OCI-LY1 (cell line): Measurements from ENCODE around the gene UQCR11.

Experiments
- H2AFZ ChIP-seq: fragments of 200-600 bp; sonication (generic), shearing (Covaris generic); 2 replicates; pipeline ENCODE4 v1.6.0; 2014; ENCODE audit warnings: antibody characterized with exemption, mild to moderate bottlenecking, low read length
- H3F3A ChIP-seq: fragments of 200-600 bp; sonication (generic), shearing (Covaris generic); 2 replicates; pipeline ENCODE4 v1.6.0; 2014; ENCODE audit warnings: mild to moderate bottlenecking, antibody characterized with exemption, low read length, moderate library complexity; ENCODE audit not compliant: insufficient read depth
- H3K27ac ChIP-seq: fragments of 200-600 bp; sonication (generic); 2 replicates; pipeline ENCODE4 v1.5.1; 2014; ENCODE audit warnings: low read length, mixed run types, mild to moderate bottlenecking, low read depth; ENCODE audit not compliant: poor library complexity, severe bottlenecking
- H3K27me3 ChIP-seq: fragments of 200-600 bp; sonication (generic); 2 replicates; pipeline ENCODE4 v1.6.0; 2014; ENCODE audit warnings: antibody characterized with exemption, mild to moderate bottlenecking, low read length, moderate library complexity; ENCODE audit not compliant: insufficient read depth
- H3K36me3 ChIP-seq: fragments of 200-600 bp; sonication (generic); 2 replicates; pipeline ENCODE4 v1.6.1; 2014; ENCODE audit warnings: mild to moderate bottlenecking, antibody characterized with exemption, low read length, moderate library complexity, mixed read lengths; ENCODE audit not compliant: insufficient read depth
- H3K4me1 ChIP-seq: fragments of 200-600 bp; sonication (generic); 2 replicates; pipeline ENCODE4 v1.5.1; 2014; ENCODE audit warnings: mild to moderate bottlenecking, low read length, moderate library complexity; ENCODE audit not compliant: insufficient read depth, severe bottlenecking
- H3K4me2 ChIP-seq: fragments of 200-600 bp; sonication (generic), shearing (Covaris generic); 2 replicates; pipeline ENCODE4 v1.6.1; 2014; ENCODE audit warnings: low read length
- H3K4me3 ChIP-seq: fragments of 200-600 bp; sonication (generic); 2 replicates; pipeline ENCODE4 v1.5.1; 2014; ENCODE audit warnings: low read length, low read depth, mild to moderate bottlenecking, mixed read lengths; ENCODE audit not compliant: poor library complexity, severe bottlenecking
- H3K79me2 ChIP-seq: fragments of 200-600 bp; shearing (Covaris generic); 2 replicates; pipeline ENCODE4 v1.6.1; 2016; ENCODE audit warnings: mixed run types, low read length, mixed read lengths; ENCODE audit not compliant: insufficient read depth
- H3K9ac ChIP-seq: fragments of 200-600 bp; sonication (generic), shearing (Covaris generic); 2 replicates; pipeline ENCODE4 v1.6.1; 2014; ENCODE audit warnings: mild to moderate bottlenecking, low read length, mixed read lengths
- H3K9me2 ChIP-seq: fragments of 200-600 bp; sonication (generic), shearing (Covaris generic); 2 replicates; pipeline ENCODE4 v1.6.1; 2014; ENCODE audit warnings: low read depth, mild to moderate bottlenecking, low read length, mixed read lengths
- H3K9me3 ChIP-seq: fragments of 200-600 bp; shearing (Covaris generic); 2 replicates; pipeline ENCODE4 v1.6.1; 2014; ENCODE audit warnings: low read length, mixed read lengths
- H4K20me1 ChIP-seq: fragments of 200-600 bp; sonication (generic), shearing (Covaris generic); 2 replicates; pipeline ENCODE4 v1.6.0; 2016; ENCODE audit warnings: mild to moderate bottlenecking, low read length; ENCODE audit not compliant: insufficient read depth
- EZH2 ChIP-seq: fragments of 200-600 bp; sonication (generic), shearing (Covaris generic); IDR thresholded peaks from 2 replicates; pipeline ENCODE4 v1.8.0; 2017; ENCODE audit warnings: borderline replicate concordance, mixed run types, mild to moderate bottlenecking, antibody characterized with exemption, low read length, moderate library complexity, mixed read lengths
- TF ChIP-seq, protein P1 (sequence below): fragments of 200-600 bp; sonication (generic), shearing (Covaris generic); IDR thresholded peaks from 2 replicates; pipeline ENCODE4 v1.5.1; 2017; ENCODE audit warnings: mild to moderate bottlenecking, antibody characterized with exemption, low read length, moderate library complexity, mixed read lengths

UQCR11 gene

DNA sequence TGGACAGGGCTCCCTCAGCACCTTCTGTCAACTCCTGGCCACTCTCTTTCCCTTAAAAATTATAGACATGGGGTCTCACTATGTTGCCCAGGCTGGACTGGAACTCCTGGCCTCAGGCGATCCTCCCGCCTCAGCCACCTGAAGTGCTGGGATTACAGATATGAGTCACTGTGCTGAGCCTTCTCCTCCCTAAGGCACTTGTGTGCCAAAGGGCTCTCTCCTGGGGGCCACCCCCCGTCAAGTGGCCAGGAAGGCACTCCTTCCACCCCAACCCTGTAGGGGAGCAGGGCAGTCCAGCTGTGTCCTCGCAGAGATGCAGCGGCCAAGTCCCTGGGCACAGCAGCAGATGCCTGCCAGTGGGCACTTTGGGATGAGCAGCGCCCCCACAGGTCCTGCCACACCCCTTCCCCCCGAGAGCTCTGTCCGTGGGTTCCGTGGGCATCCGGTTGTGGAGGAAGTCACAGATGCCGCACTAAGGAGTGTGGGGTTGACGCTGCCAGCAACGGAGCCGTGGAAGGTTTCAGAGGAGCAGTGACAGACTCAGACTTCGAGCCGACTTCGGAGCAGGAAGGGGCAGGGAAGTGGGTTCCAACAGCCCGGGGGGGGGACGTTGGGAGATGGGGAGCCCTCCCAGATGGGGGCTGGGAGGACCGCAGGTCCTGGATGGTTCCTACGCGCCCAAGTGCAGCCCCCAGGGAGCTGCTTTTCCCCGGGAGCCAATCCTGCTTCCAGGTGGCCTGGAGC is 3.3 kb upstream of the UQCR11 start:
- H3K4me3 ChIP-seq = no peak overlapping the region
- H3K36me3 ChIP-seq = peaks cover 49% of the 10 kb centered on the region
- peaks cover 15% of the 10 kb centered on the region for H3K79me2 ChIP-seq
- H3K27me3 ChIP-seq = no peaks in the 10 kb centered on the region
- peaks cover 45% of the 10 kb centered on the region for H3K4me1 ChIP-seq
- H4K20me1 ChIP-seq = no peaks in the 10 kb centered on the region
- no peaks in the 10 kb centered on the region for H3K9me2 ChIP-seq
- H2AFZ ChIP-seq = no peak overlapping the region
- TF ChIP-seq, protein P1, sequence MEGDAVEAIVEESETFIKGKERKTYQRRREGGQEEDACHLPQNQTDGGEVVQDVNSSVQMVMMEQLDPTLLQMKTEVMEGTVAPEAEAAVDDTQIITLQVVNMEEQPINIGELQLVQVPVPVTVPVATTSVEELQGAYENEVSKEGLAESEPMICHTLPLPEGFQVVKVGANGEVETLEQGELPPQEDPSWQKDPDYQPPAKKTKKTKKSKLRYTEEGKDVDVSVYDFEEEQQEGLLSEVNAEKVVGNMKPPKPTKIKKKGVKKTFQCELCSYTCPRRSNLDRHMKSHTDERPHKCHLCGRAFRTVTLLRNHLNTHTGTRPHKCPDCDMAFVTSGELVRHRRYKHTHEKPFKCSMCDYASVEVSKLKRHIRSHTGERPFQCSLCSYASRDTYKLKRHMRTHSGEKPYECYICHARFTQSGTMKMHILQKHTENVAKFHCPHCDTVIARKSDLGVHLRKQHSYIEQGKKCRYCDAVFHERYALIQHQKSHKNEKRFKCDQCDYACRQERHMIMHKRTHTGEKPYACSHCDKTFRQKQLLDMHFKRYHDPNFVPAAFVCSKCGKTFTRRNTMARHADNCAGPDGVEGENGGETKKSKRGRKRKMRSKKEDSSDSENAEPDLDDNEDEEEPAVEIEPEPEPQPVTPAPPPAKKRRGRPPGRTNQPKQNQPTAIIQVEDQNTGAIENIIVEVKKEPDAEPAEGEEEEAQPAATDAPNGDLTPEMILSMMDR = peak; percentile 25; the same call in 1 of the 2 replicates
- TF ChIP-seq EZH2 = no peak
- no peaks in the 10 kb centered on the region for H3K9me3 ChIP-seq
- peaks cover 21% of the 10 kb centered on the region; the same call in 1 of the 2 replicates for H3F3A ChIP-seq
- H3K27ac ChIP-seq = peak overlapping the region; percentile 93
- H3K4me2 ChIP-seq = no peak overlapping the region
- H3K9ac ChIP-seq = no peak overlapping the region

DNA sequence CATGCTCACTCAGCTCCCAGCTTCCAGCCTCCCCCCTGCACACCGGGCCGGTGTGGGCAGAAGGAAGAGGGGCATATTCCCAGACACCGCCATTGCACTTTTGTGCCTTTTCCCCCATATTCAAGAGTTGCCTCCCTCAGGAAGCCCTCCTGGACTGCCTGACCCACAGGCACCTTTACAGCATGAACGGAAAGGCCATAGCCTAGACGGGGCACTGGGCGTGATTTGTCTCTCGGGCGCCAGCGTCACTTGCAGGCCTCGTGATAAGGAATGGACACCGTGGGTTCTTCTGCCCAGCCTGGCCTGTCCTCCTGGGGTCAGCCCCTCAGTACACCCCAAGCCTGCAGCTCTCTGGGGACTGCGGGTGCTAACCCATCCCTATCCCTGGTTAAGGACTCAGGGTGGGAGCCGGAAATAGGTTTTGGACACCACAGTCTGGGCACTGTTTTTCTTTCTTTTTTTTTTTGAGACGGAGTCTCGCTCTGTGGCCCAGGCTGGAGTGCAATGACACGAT is 933 bp upstream of the UQCR11 start:
- Histone ChIP-seq H3K4me1 (peaks cover 50% of the 10 kb centered on the region), H3K9me3 (no peaks in the 10 kb centered on the region)
- TF ChIP-seq, protein P1 = peak; percentile 0; the same call in 1 of the 2 replicates
- no peak for TF ChIP-seq EZH2

DNA sequence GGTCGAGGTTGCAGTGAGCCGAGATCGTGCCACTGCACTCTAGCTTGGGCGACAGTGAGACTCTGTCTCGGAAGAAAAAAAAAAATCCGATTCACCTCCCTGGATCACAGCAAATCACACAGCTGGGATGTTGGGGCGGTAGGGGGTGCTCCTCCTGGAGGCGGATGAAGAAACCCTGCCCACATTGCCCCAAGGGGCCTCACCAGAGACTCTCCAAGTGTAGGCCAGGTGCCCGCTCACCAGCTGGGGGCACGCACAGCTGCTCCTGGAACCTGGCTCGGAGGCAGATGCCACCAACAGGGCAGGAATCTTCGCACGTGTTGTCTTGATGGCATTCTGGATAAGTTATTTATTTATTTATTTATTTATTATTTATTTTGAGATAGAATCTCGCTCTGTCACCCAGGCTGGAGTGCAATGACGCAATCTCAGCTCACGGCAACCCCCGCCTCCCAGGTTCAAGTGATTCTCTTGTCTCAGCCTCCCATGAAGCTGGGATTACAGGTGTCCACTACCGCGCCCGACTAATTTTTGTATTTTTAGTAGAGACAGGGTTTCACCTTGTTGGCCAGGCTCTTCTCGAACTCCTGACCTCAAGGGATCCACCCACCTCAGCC is 3.1 kb downstream of the UQCR11 start:
- H3K27me3 ChIP-seq = no peaks in the 10 kb centered on the region
- peaks cover 52% of the 10 kb centered on the region for H3K36me3 ChIP-seq
- no peaks in the 10 kb centered on the region for H3K9me2 ChIP-seq
- peaks cover 42% of the 10 kb centered on the region for H3K4me1 ChIP-seq
- H3K9me3 ChIP-seq = no peaks in the 10 kb centered on the region
- H3K79me2 ChIP-seq = peaks cover 38% of the 10 kb centered on the region
- no peaks in the 10 kb centered on the region for H4K20me1 ChIP-seq
- TF ChIP-seq, protein P1 = no peak
- TF ChIP-seq EZH2 = no peak
- 0 out of 2 replicates have a peak, but pooled peaks cover 2% of the 10 kb centered on the region for H3F3A ChIP-seq
- no peak overlapping the region for H3K9ac ChIP-seq
- H3K27ac ChIP-seq = no peak overlapping the region
- H3K4me2 ChIP-seq = no peak overlapping the region
- H2AFZ ChIP-seq = no peak overlapping the region
- no peak overlapping the region for H3K4me3 ChIP-seq

More for the DNA sequence above, 933 bp upstream of the UQCR11 start:
- Histone ChIP-seq H3K4me3 (peak overlapping the region; percentile 95), H2AFZ (no peak overlapping the region), H3K79me2 (peaks cover 34% of the 10 kb centered on the region), H3K9me2 (no peaks in the 10 kb centered on the region), H3K27ac (peak overlapping the region; percentile 93), H3K4me2 (peak overlapping the region; percentile 79), H4K20me1 (no peaks in the 10 kb centered on the region), H3F3A (peaks cover 21% of the 10 kb centered on the region; the same call in 1 of the 2 replicates), H3K27me3 (no peaks in the 10 kb centered on the region), H3K9ac (peak overlapping the region; percentile 67), H3K36me3 (peaks cover 44% of the 10 kb centered on the region)
